Measurements from ENCODE around the gene C20orf96. TPM values are rescaled to one million over a fixed set of nuclear protein-coding genes. Genes with fewer than 3 reads are reported as not detected.

Gene C20orf96
- total and polyA plus RNA-seq, 2 of the 4 experiments (the other 2 are of a cell fraction), result 2.0 to 9.8 TPM

DNA sequence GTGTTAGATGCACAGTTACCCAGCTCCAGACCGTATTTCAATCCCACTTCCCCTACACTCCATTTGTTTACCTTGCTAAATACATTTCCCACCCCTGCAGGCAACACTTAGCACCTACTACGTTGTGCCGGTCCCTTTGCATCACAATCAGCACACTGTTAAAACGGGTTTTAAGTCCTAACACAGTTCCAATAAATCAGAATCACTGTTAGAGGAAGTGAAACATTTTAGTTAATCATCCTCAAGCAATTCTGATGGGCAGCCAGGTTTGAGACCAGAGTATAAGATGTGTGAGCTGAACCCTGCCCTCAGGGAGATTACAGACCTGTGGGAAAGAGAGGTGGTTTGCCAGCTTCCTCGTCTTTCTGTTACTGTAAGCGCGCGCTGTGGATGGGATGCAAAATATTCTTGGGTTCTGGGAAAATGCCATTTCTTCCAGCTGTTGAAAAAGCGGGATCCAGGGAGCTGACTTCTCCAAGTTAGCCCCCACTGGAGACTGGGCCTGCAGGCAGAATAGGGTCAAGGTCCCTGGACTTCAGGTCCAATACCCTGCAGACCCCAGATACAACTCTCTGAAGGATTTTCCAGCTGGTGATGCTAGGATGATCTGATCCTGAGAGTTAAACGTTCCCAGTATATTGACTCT lies 9.9 kb upstream of the C20orf96 start:
- Histone ChIP-seq H2AK9ac (replicated peaks; ENCODE audit: low read depth, low read length, poor library complexity) (peak overlapping the region; percentile 5), H3K79me1 (ENCODE audit: low read depth in 1 of 2, low read length in 2 of 2) (peaks cover 33 to 51% of the 10 kb centered on the region in 2 experiments), H3K4me1 (ENCODE audit: control insufficient read depth, insufficient read depth, low read length) (peaks cover 18% of the 10 kb centered on the region), H3K14ac (replicated peaks; ENCODE audit: low read depth, low read length) (0 out of 2 replicates have a peak overlapping the region, but pooled peaks have one; percentile 60), H2BK15ac (ENCODE audit: low read depth, low read length) (0 out of 3 replicates have a peak overlapping the region, but pooled peaks have one; percentile 51), H4K91ac (ENCODE audit: insufficient read depth, low read depth, low read length) (no peak overlapping the region), H2AFZ (replicated peaks; ENCODE audit: low read length, poor library complexity) (no peak overlapping the region), H3K9ac (ENCODE audit: low read depth, low read length) (peak overlapping the region; percentile 64), H3K18ac (ENCODE audit: low read depth, low read length) (no peak overlapping the region), H4K8ac (ENCODE audit: low read depth in 2 of 2, low read length in 2 of 2) (peak overlapping the region in 1 of 2 experiments; percentile 46; a peak in 1 of 4 replicates), H4K20me1 (ENCODE audit: insufficient read depth, low read length) (peaks cover 33% of the 10 kb centered on the region), H3K4ac (ENCODE audit: low read depth, low read length) (peak overlapping the region; percentile 69), H3K4me2 (ENCODE audit: low read depth, low read length) (peak overlapping the region; percentile 99), H4K5ac (ENCODE audit: low read depth, low read length) (no peak overlapping the region), H3K9me3 (ENCODE audit: control insufficient read depth, insufficient read depth, low read length) (no peaks in the 10 kb centered on the region), H2BK5ac (ENCODE audit: low read depth, low read length, poor library complexity, severe bottlenecking) (peak overlapping the region; percentile 37), H3K9me1 (ENCODE audit: insufficient read depth, low read length) (peaks cover 22% of the 10 kb centered on the region), H3K23ac (ENCODE audit: low read depth, low read length) (peak overlapping the region; percentile 97), H3K27me3 (ENCODE audit: control insufficient read depth, insufficient read depth, low read length) (no peaks in the 10 kb centered on the region), H3K4me3 (ENCODE audit: insufficient read depth, low read depth, low read length) (peak overlapping the region; percentile 29; the same call in 1 of the 2 replicates), H3K36me3 (ENCODE audit: control insufficient read depth, insufficient read depth, low read length) (peaks cover 5% of the 10 kb centered on the region; the same call in 1 of the 2 replicates), H2BK20ac (ENCODE audit: low read depth, low read length) (no peak overlapping the region), H3K27ac (ENCODE audit: insufficient read depth, low read length) (peak overlapping the region; percentile 19; the same call in 1 of the 2 replicates), H2AK5ac (ENCODE audit: low read depth, low read length) (peak overlapping the region; percentile 84; the same call in 1 of the 2 replicates), H3K56ac (ENCODE audit: extremely low read depth, insufficient read depth, low read length) (no peak overlapping the region; the same call in 1 of the 2 replicates), H2BK120ac (ENCODE audit: low read depth, low read length) (no peak overlapping the region)
- in situ Hi-C loops (cut with MboI; ENCODE audit: low sequenced_read_pairs) (no loop called here), dilution Hi-C loops (cut with HindIII; ENCODE audit: low sequenced_read_pairs, unreplicated experiment) (no loop called here), intact Hi-C loops (cut with micrococcal nuclease) (no loop called here)
- TF ChIP-seq, protein P1, sequence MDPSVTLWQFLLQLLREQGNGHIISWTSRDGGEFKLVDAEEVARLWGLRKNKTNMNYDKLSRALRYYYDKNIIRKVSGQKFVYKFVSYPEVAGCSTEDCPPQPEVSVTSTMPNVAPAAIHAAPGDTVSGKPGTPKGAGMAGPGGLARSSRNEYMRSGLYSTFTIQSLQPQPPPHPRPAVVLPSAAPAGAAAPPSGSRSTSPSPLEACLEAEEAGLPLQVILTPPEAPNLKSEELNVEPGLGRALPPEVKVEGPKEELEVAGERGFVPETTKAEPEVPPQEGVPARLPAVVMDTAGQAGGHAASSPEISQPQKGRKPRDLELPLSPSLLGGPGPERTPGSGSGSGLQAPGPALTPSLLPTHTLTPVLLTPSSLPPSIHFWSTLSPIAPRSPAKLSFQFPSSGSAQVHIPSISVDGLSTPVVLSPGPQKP (IDR thresholded peaks at IDR 0.05; ENCODE audit: borderline replicate concordance, low read depth, low read length), result no peak
- TF ChIP-seq RCOR1 (IDR thresholded peaks at IDR 0.05; ENCODE audit: insufficient replicate concordance, low read length) (no peak), POLR2A (IDR thresholded peaks at IDR 0.05; ENCODE audit: low read depth, low read length) (no peak), FOS (IDR thresholded peaks at IDR 0.05; ENCODE audit: low read depth, low read length) (no peak), CTCF (conservative IDR thresholded peaks at IDR 0.05; ENCODE audit: low read depth, low read length) (no peak), MAFK (IDR thresholded peaks at IDR 0.05; ENCODE audit: low read depth, low read length) (no peak), CEBPB (IDR thresholded peaks at IDR 0.05; ENCODE audit: low read depth, low read length) (no peak)
- TF ChIP-seq, protein P2, sequence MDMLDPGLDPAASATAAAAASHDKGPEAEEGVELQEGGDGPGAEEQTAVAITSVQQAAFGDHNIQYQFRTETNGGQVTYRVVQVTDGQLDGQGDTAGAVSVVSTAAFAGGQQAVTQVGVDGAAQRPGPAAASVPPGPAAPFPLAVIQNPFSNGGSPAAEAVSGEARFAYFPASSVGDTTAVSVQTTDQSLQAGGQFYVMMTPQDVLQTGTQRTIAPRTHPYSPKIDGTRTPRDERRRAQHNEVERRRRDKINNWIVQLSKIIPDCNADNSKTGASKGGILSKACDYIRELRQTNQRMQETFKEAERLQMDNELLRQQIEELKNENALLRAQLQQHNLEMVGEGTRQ (IDR thresholded peaks at IDR 0.05; ENCODE audit: low read depth, low read length), result no peak
- BruUV-seq (replicated peaks), result no TSS peak
- ChIA-PET CTCF (no interaction called here), POLR2A (ENCODE audit: unreplicated experiment) (interaction anchor here (0.6 kb wide), 1 partner anchor 165 kb away, joined by 3 read pairs; no protein-coding TSS in a partner anchor)
- no peak for DNase-seq
- ATAC-seq (ENCODE audit: low read depth), result no peak
- 40% methylated on average over 1 of the region's 10 CpGs; no CpG with 5 or more reads in 1 of the 2 experiments for WGBS, 2 experiments (ENCODE audit: extremely low coverage in 2 of 2, insufficient read length in 1 of 2)
